B cell (primary cell): Measurements from ENCODE around the gene PRKCZ.

Source experiments
- CTCF ChIP-seq: fragments of 200-600 bp; IDR thresholded peaks from one replicate; pipeline ENCODE4 v1.8.0; 2022; ENCODE audit warnings: antibody characterized with exemption, mild to moderate bottlenecking
- EZH2 ChIP-seq: IDR thresholded peaks from 2 replicates; pipeline ENCODE4 v1.6.1; 2012; ENCODE audit warnings: borderline replicate concordance, low read depth, mild to moderate bottlenecking, moderate library complexity, low read length; ENCODE audit not compliant: insufficient read depth, poor library complexity, severe bottlenecking

GRCh38 chr1:2045468-2046173 is 4.6 kb upstream of the PRKCZ start:
- TF ChIP-seq CTCF = no peak
- no peak for TF ChIP-seq EZH2
